ENCODE measurements around the gene KPTN. TPM values are rescaled to one million over a fixed set of nuclear protein-coding genes. Genes with fewer than 3 reads are reported as not detected.

The KPTN gene
- total RNA-seq, 6 donors from 2014 or later, result 3.5 to 15.8 (median 7.4) TPM

- WGBS, 2 donors, result 69 to 74% methylated on average over 15 to 18 of the region's 18 CpGs
- DNase-seq (no peak), ATAC-seq (ENCODE audit: low FRiP score in 2 of 2) (no peak)
- H3K36me3 ChIP-seq, result no peaks in the 10 kb centered on the region
- TF ChIP-seq CTCF (IDR thresholded peaks at IDR 0.05), result no peak
- TF ChIP-seq EP300 (IDR thresholded peaks at IDR 0.05), result no peak
- TF ChIP-seq POLR2A (IDR thresholded peaks at IDR 0.05), result no peak
- no peak for TF ChIP-seq POLR2AphosphoS5 (IDR thresholded peaks at IDR 0.05)
- no peak overlapping the region for H3K4me3 ChIP-seq
- H3K4me1 ChIP-seq, result peaks cover 18 to 32% (median 24%) of the 10 kb centered on the region in 4 donors
- no peak overlapping the region for H3K27ac ChIP-seq
- H3K9me3 ChIP-seq, result no peaks in the 10 kb centered on the region
- H3K27me3 ChIP-seq, result peaks cover 0 to 33% (median 17%) of the 10 kb centered on the region in 4 donors
Measured at GRCh38 chr19:47432091-47432490, 51.9 kb downstream of the KPTN start.

- Histone ChIP-seq H3K27ac (no peak overlapping the region), H3K4me1 (peaks cover 18 to 32% (median 24%) of the 10 kb centered on the region in 4 donors), H3K27me3 (peaks cover 0 to 33% (median 17%) of the 10 kb centered on the region in 4 donors), H3K9me3 (no peaks in the 10 kb centered on the region), H3K36me3 (no peaks in the 10 kb centered on the region), H3K4me3 (peak overlapping the region in 2 of 4 donors; percentile 4 to 28)
- WGBS, 2 donors, result 7 to 18% methylated on average over 16 to 55 of the region's 69 CpGs
- ATAC-seq (ENCODE audit: low FRiP score in 2 of 2) (peak; percentile 54 to 62), DNase-seq (peak; percentile 41 to 87)
- TF ChIP-seq CTCF (IDR thresholded peaks at IDR 0.05) (peak in 5 of 6 experiments; percentile 30 to 83 (median 59)), EP300 (IDR thresholded peaks at IDR 0.05) (no peak)
Measured at GRCh38 chr19:47430041-47430802, 53.8 kb downstream of the KPTN start.

GRCh38 chr19:47429140-47429793 is 54.8 kb downstream of the KPTN start:
- no peak for ATAC-seq (ENCODE audit: low FRiP score in 2 of 2)
- no peaks in the 10 kb centered on the region for H3K9me3 ChIP-seq
- H3K27ac ChIP-seq, result no peak overlapping the region
- H3K4me3 ChIP-seq, result no peak overlapping the region
- H3K36me3 ChIP-seq, result no peaks in the 10 kb centered on the region
- H3K27me3 ChIP-seq, result peaks cover 0 to 33% (median 17%) of the 10 kb centered on the region in 4 donors
- TF ChIP-seq POLR2AphosphoS5 (IDR thresholded peaks at IDR 0.05) (no peak), CTCF (IDR thresholded peaks at IDR 0.05) (no peak), POLR2A (IDR thresholded peaks at IDR 0.05) (no peak), EP300 (IDR thresholded peaks at IDR 0.05) (no peak)
- WGBS, 2 donors, result 22 to 24% methylated on average over 9 to 16 of the region's 20 CpGs
- H3K4me1 ChIP-seq, result peaks cover 18 to 32% (median 24%) of the 10 kb centered on the region in 4 donors
- DNase-seq, result no peak

- Histone ChIP-seq H3K9me3 (no peaks in the 10 kb centered on the region), H3K27me3 (peaks cover 0 to 39% (median 17%) of the 10 kb centered on the region in 4 donors)
Measured at GRCh38 chr19:47428177-47428894, 55.7 kb downstream of the KPTN start.

More at GRCh38 chr19:47428177-47428894, 55.7 kb downstream of the KPTN start:
- WGBS, 2 donors, result 1 to 2% methylated on average over 24 to 27 of the region's 27 CpGs
- TF ChIP-seq POLR2AphosphoS5 (IDR thresholded peaks at IDR 0.05), result no peak
- TF ChIP-seq POLR2A (IDR thresholded peaks at IDR 0.05), result no peak
- ATAC-seq (ENCODE audit: low FRiP score in 2 of 2) (peak; percentile 65 to 94), DNase-seq (peak in 1 of 2 donors; percentile 85)
- H3K4me3 ChIP-seq, result no peak overlapping the region
- H3K36me3 ChIP-seq, result no peaks in the 10 kb centered on the region
- no peak overlapping the region for H3K27ac ChIP-seq
- H3K4me1 ChIP-seq, result peaks cover 18 to 32% (median 24%) of the 10 kb centered on the region in 4 donors

All from upper lobe of left lung (tissue), 6 donors.